DND-41 (cell line): Measurements from ENCODE around the gene RPS6KC1.
"Not testable (repeated sequence)": the region's sequence is repeated elsewhere in the genome, so short reads cannot be mapped to it uniquely, and the experiment has no call there.

Source experiments
- EZH2 ChIP-seq: IDR thresholded peaks from 3 replicates; pipeline ENCODE4 v1.6.1; 2012; ENCODE audit warnings: borderline replicate concordance, low read depth, mild to moderate bottlenecking, moderate library complexity, low read length, inconsistent platforms; ENCODE audit not compliant: severe bottlenecking
- TF ChIP-seq, protein P1 (sequence below): IDR thresholded peaks from 2 replicates; pipeline ENCODE4 v1.5.1; 2012; ENCODE audit warnings: borderline replicate concordance, low read length, moderate library complexity, mild to moderate bottlenecking; ENCODE audit not compliant: poor library complexity, severe bottlenecking; ENCODE audit errors: extremely low read depth

DNA sequence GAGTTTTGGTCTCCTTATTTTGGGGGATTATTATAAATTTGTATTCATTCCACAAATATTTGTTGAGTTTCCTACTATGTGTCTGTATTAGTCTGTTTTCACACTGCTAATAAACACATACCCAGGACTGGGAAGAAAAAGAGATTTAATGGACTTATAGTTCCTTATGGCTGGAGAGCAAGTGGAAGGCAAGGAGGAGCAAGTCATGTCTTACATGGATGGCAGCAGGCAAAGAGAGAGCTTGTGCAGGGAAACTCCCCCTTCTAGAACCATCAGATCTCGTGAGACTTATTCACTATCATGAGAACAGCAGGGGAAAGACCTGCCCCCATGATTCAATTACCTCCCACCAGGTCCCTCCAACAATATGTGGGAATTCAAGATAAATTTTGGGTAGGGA lies 267.4 kb downstream of the RPS6KC1 start:
- not testable (repeated sequence) for TF ChIP-seq EZH2
- TF ChIP-seq, protein P1, sequence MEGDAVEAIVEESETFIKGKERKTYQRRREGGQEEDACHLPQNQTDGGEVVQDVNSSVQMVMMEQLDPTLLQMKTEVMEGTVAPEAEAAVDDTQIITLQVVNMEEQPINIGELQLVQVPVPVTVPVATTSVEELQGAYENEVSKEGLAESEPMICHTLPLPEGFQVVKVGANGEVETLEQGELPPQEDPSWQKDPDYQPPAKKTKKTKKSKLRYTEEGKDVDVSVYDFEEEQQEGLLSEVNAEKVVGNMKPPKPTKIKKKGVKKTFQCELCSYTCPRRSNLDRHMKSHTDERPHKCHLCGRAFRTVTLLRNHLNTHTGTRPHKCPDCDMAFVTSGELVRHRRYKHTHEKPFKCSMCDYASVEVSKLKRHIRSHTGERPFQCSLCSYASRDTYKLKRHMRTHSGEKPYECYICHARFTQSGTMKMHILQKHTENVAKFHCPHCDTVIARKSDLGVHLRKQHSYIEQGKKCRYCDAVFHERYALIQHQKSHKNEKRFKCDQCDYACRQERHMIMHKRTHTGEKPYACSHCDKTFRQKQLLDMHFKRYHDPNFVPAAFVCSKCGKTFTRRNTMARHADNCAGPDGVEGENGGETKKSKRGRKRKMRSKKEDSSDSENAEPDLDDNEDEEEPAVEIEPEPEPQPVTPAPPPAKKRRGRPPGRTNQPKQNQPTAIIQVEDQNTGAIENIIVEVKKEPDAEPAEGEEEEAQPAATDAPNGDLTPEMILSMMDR = not testable (repeated sequence)
